ENCODE measurements around the gene SIK2. TPM values are rescaled to one million over a fixed set of nuclear protein-coding genes. Genes with fewer than 3 reads are reported as not detected.

The SIK2 gene
- 5.9 and 6.4 TPM in 2 replicates for total RNA-seq

GRCh38 chr11:111601979-111602864 lies at the start of gene SIK2:
TSS of gene SIK2 (plus strand) at chr11:111602449. CDS start at chr11:111602564, 115 bp downstream.

DNA sequence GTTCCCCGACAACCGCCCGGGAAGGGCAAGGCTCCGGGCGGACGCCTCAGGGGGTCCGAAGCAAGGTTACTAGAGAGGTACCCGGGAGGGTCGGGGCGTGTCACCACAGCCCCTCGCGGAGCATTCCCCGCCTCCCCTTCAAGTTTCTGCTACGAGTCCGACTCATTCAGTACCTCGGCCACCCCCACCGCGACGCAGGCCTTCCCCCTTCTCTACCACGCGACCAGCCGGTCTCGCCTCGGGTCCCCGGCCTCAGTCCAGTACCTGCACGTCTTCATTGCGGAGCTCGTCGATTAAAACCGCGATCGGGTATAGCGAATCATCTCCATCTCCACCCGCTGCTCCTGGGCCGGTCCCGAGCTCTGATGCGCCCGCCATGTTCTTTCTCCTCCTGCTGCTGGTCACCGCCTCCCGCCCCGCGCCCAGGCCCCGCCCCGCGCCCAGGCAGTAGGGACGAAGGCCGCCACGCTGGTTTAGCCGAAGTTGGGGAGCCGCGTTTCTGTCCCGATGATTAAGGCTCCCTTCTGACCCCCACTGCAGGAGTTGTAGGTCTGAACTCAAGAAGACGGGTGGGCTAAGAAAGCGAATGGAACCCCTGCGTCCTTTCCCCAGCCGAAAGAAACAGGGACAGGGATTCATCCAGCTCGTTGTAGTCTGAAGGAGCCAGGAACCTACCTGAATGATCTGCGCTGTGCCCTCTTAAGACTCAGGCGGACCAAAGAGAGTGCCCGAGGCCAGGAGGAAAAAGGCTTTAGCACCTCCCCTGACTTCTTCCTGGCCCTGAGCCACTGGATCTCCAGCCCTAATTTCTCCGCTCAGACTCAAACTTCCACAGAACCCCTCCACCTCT lies 164.0 kb downstream of the SIK2 start, which contains the start of gene PPP2R1B:
TSS of gene PPP2R1B (minus strand) at position 406 of the 850 bp plus-strand sequence. CDS start at position 378, 28 bp downstream.

Other genes starting within 250 kb of the SIK2 start
- not detected in 2 replicates for gene POU2AF1, start 223.2 kb upstream of the SIK2 start, total RNA-seq
- 2.3 TPM in 1 of 2 replicates, not detected in the other for gene BTG4, start 90.1 kb upstream of the SIK2 start, total RNA-seq
- gene HOATZ, start 87.7 kb upstream of the SIK2 start, total RNA-seq: 1.1 TPM in 1 of 2 replicates, not detected in the other
- gene LAYN, start 61.7 kb upstream of the SIK2 start, total RNA-seq: 19.8 and 38.8 TPM in 2 replicates
- gene PPP2R1B, start 163.9 kb downstream of the SIK2 start, total RNA-seq: 22.6 and 27.9 TPM in 2 replicates

Measured in hair follicular keratinocyte (primary cell).